Prostate gland (tissue), 2 donors: ENCODE data around the gene ZNF423.

ENCODE experiments used
- POLR2A ChIP-seq: fragments of 450-650 bp; IDR thresholded peaks from one replicate; pipeline ENCODE4 v1.6.1; 2016; ENCODE audit warnings: antibody characterized with exemption, mild to moderate bottlenecking
- POLR2AphosphoS5 ChIP-seq: sonication (generic); formaldehyde crosslinking; IDR thresholded peaks from one replicate; pipeline ENCODE4 v1.6.1; 2017; ENCODE audit warnings: antibody characterized with exemption
- TF ChIP-seq, protein P1 (sequence below), 4 experiments: fragments of 200-600 bp in 2 of 4; fragments of 450-650 bp in 2 of 4; sonication (generic) in 2 of 4; IDR thresholded peaks; 1 replicate in 3 of 4; 2 replicates in 1 of 4; pipeline ENCODE4 v1.5.1; 2016 to 2019; ENCODE audit warnings: antibody characterized with exemption in 4 of 4, mild to moderate bottlenecking in 2 of 4, moderate library complexity in 2 of 4

GRCh38 chr16:49662569-49662968, 193.3 kb downstream of the ZNF423 start:
- TF ChIP-seq POLR2AphosphoS5: no peak
- TF ChIP-seq, protein P1, sequence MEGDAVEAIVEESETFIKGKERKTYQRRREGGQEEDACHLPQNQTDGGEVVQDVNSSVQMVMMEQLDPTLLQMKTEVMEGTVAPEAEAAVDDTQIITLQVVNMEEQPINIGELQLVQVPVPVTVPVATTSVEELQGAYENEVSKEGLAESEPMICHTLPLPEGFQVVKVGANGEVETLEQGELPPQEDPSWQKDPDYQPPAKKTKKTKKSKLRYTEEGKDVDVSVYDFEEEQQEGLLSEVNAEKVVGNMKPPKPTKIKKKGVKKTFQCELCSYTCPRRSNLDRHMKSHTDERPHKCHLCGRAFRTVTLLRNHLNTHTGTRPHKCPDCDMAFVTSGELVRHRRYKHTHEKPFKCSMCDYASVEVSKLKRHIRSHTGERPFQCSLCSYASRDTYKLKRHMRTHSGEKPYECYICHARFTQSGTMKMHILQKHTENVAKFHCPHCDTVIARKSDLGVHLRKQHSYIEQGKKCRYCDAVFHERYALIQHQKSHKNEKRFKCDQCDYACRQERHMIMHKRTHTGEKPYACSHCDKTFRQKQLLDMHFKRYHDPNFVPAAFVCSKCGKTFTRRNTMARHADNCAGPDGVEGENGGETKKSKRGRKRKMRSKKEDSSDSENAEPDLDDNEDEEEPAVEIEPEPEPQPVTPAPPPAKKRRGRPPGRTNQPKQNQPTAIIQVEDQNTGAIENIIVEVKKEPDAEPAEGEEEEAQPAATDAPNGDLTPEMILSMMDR (IDR thresholded peaks at IDR 0.05): no peak
- TF ChIP-seq POLR2A: no peak
